GM12872 (cell line): ENCODE results near the gene ANKFY1.

ENCODE experiments used
- TF ChIP-seq, protein P1 (sequence below): IDR thresholded peaks from 3 replicates; pipeline ENCODE4 v1.5.1; 2011; ENCODE audit warnings: low read depth, mild to moderate bottlenecking, low read length, moderate library complexity; ENCODE audit not compliant: insufficient read depth

Gene ANKFY1

GRCh38 chr17:4161967-4162305 lies 101.8 kb downstream of the ANKFY1 start:
- TF ChIP-seq, protein P1, sequence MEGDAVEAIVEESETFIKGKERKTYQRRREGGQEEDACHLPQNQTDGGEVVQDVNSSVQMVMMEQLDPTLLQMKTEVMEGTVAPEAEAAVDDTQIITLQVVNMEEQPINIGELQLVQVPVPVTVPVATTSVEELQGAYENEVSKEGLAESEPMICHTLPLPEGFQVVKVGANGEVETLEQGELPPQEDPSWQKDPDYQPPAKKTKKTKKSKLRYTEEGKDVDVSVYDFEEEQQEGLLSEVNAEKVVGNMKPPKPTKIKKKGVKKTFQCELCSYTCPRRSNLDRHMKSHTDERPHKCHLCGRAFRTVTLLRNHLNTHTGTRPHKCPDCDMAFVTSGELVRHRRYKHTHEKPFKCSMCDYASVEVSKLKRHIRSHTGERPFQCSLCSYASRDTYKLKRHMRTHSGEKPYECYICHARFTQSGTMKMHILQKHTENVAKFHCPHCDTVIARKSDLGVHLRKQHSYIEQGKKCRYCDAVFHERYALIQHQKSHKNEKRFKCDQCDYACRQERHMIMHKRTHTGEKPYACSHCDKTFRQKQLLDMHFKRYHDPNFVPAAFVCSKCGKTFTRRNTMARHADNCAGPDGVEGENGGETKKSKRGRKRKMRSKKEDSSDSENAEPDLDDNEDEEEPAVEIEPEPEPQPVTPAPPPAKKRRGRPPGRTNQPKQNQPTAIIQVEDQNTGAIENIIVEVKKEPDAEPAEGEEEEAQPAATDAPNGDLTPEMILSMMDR, result no peak

DNA sequence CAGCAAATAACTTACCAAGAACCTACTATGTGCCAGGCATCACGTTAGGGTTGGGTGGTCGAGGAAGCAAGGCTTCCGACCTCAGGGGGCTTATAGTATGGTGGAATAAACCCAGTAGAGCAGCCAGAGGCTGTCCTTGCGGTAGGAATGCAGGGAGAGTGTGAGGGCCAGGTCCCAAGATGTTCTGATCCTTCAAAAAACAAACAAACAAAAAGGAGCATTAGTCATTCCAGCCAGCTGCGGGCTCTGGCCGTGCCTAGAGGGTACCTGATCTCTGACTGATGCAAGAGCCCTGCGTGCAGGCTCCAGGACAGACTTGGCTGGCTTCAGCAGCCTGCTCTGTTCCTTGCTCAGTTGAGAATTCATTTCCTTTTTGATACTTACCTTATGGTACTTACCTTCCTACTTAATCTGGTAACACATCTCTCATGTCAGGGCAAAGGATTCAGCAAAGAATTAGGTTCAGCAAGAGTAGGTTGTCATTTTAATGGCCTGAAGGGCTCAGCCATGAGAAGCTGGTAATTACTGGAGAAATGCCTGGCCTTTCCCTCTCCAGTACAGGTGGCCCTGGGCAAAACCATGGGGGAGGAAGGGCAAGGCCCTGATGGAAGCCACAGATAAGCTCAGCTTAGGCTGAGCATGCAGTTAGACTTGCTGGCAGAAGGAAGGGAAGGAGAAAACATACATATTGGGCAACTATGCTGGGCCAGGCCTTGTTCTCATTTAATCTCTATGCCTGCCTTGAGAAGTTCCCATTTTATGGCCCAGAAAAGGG lies 102.4 kb downstream of the ANKFY1 start:
- TF ChIP-seq, protein P1, result no peak

DNA sequence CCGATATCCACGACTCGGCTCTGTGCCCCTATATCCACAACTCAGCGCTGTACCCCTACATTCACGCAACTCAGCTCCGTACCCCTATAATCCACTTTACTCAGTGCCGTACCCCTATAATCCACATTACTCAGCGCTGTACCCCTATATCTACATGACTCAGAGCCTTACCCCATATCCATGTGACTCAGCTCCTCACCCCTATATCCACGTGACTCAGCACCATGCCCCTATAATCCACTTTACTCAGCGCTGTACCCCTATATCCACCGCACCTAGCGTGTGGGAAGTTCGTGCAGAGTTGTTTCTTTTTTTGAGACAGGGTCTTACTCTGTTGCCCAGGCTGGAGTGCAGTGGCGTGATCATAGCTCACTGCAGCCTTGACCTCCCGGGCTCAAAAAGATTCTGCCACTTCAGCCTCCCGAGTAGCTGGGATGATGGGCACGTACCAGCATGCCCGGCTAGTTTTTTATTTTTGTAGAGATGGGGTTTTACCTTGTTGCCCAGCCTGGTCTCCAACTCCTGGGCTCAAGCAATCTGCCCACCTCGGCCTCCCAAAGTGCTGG lies 103.4 kb downstream of the ANKFY1 start:
- TF ChIP-seq, protein P1, result no peak

DNA sequence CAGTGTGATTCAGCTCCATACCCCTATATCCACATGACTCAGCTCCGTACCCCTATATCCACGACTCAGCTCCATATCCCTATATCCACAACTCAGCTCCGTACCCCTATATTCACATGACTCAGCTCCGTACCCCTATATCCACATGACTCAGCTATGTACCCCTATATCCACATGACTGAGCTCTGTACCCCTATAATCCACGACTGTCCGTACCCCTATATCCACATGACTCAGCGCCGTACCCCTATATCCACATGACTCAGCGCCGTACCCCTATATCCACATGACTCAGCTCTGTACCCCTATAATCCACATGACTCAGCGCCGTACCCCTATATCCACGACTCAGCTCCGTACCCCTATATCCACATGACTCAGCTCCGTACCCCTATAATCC lies 104.0 kb downstream of the ANKFY1 start:
- TF ChIP-seq, protein P1, result no peak

GRCh38 chr17:4157618-4158333 lies 106.0 kb downstream of the ANKFY1 start:
- TF ChIP-seq, protein P1, result no peak

- TF ChIP-seq, protein P1, result peak; percentile 34; the same call in 2 of the 3 replicates
Observed at GRCh38 chr17:4156750-4157381, 106.9 kb downstream of the ANKFY1 start.

GRCh38 chr17:4155980-4156620 lies 107.7 kb downstream of the ANKFY1 start:
- TF ChIP-seq, protein P1, result no peak
